Inflammatory macrophage treated with lipopolysaccharide for 4 hours (primary cell): ENCODE data around the gene PHOSPHO2.

ENCODE experiments used
- DNase-seq: peaks from one replicate; pipeline ENCODE4 v3.0.0-alpha.2; 2020

PHOSPHO2 gene, protein sequence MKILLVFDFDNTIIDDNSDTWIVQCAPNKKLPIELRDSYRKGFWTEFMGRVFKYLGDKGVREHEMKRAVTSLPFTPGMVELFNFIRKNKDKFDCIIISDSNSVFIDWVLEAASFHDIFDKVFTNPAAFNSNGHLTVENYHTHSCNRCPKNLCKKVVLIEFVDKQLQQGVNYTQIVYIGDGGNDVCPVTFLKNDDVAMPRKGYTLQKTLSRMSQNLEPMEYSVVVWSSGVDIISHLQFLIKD

GRCh38 chr2:169694113-169694893, at the start of gene PHOSPHO2, which contains the start of gene CFAP210:
Gene PHOSPHO2 (plus strand): TSS chr2:169694469. CDS start chr2:169700972, 6,503 bp downstream.
Gene CFAP210 (minus strand): TSS chr2:169694405. CDS start chr2:169694327, 78 bp downstream.
- peak; percentile 98 for DNase-seq

- no peak for DNase-seq
Measured at GRCh38 chr2:169647496-169647895, 46.8 kb upstream of the PHOSPHO2 start.

GRCh38 chr2:169649278-169649677, 45.0 kb upstream of the PHOSPHO2 start:
- DNase-seq: no peak

GRCh38 chr2:169653636-169654035, 40.6 kb upstream of the PHOSPHO2 start:
- DNase-seq: no peak

DNA sequence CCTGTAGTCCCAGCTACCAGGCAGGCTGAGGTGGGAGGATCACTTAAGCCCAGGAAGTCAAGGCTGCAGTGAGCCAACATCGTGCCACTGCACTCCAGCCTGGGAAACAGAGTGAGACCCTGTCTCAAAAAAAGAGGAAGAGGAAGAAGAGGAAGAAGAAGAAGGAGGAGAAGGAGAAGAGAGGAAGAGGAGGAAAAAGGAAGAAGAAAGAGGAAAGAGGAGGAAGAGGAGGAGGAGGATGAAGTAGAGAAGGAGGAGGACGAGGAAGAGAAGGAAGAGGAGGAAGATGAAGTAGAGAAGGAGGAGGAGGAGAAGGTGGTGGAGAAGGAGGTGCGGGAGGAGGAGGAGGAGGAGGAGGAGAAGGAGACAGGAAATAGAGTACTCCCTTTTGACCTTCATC, 38.1 kb upstream of the PHOSPHO2 start:
- DNase-seq: no peak

GRCh38 chr2:169658877-169659276, 35.4 kb upstream of the PHOSPHO2 start:
- DNase-seq: no peak

- DNase-seq: peak; percentile 6
Measured at GRCh38 chr2:169659320-169659719, 34.9 kb upstream of the PHOSPHO2 start.

DNA sequence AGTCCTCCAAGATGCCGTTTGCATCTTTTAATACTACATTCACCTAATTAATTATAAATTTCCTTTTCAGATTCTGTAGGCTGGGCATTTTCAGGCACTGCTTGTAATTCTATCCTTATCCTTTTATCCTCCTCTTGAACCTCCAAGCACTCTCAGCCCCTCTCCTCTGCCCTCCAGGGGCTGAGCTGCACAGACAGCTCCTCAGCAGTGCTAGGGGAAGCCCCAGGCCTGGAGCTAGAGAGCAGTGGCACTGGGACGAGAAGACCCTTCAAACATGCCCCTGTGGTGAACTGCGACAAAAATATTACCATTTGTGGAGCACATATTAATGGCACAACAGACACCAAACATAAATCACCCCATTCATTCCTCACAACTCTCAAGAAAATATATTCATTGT, 33.0 kb upstream of the PHOSPHO2 start:
- no peak for DNase-seq

DNA sequence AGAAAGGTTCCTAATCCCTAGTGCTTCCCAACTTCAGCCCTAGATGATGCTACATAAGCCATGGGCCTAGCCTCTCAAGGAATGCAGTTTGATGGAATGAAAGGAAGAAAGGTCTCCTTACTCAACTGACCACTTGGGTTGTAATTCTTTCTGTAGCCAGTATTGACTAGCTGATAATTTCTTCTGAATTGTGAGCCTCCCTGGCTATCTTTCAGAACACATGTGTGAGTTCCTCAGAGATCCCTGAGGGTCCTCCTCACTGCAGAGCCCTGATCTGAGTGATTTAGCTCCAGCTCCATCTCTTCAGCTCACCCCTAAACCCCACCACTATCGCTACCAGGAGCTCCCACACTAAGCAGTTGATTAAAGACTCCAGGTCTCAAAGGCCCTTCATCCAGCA, 31.5 kb upstream of the PHOSPHO2 start:
- no peak for DNase-seq

DNA sequence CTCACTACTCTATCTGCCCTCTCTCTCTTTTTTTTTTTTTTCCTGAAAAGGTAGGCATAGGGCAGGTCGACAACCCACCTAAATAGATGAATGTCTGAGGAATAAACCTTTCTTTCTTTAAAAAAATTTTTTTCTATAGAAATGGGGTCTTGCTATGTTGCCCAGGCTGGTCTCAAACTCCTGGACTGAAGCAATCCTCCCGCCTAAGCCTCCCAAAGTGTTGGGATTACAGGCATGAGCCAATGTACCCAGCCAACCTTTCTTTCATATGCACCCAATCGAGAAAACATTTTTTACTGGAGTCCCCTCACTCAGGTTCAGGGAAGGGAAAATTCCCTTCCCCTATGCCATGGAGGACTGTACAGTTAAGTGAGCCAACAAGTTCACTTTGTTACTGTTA, 31.0 kb upstream of the PHOSPHO2 start:
- no peak for DNase-seq

- DNase-seq: no peak
Measured at GRCh38 chr2:169664600-169664977, 29.7 kb upstream of the PHOSPHO2 start.

- DNase-seq: no peak
Measured at GRCh38 chr2:169664978-169665930, 29.0 kb upstream of the PHOSPHO2 start.

DNA sequence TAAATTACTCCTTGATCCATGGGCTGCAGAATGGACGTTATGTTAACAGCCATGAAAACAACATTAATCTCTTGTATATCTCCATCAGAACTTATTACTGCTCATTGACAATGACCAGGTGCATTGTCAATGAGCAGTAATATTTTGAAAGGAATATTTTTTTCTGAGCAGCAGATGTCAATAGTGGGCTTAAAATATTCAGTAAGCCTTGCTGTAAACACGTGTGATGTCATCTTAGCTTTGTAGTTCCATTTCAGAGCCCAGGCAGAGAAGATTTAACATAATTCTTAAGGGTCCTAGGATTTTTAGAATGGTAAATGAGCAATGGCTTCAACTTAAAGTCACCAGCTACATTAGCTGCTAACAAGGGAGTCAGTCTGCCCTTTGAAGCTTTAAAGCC, 26.7 kb upstream of the PHOSPHO2 start:
- DNase-seq: no peak

GRCh38 chr2:169670215-169670651, 24.0 kb upstream of the PHOSPHO2 start:
- no peak for DNase-seq

- DNase-seq: no peak
Measured at GRCh38 chr2:169670937-169671336, 23.3 kb upstream of the PHOSPHO2 start.

- no peak for DNase-seq
Measured at GRCh38 chr2:169672406-169672805, 21.9 kb upstream of the PHOSPHO2 start.

- DNase-seq: no peak
Measured at GRCh38 chr2:169673106-169673505, 21.2 kb upstream of the PHOSPHO2 start.

GRCh38 chr2:169673921-169674320, 20.3 kb upstream of the PHOSPHO2 start:
- no peak for DNase-seq

DNA sequence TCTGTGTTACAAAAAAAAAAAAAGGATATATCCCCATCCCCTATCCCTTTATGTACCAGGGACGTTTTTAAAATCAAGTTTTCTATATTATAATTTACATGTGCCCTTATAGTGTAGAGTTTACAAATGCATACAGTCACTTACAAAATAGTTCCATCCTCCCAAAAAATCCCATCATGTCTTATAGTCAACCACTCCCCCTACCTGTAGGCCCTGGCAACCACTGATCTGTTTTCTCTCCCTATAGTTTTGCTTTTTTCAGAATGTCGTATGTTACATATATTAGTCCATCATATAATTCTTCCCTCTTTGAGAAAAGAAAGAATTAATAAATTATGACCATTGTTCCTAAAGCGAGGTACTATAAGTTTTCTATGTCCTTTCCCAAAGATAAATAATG, 17.9 kb upstream of the PHOSPHO2 start:
- no peak for DNase-seq

- no peak for DNase-seq
Measured at GRCh38 chr2:169676850-169677249, 17.4 kb upstream of the PHOSPHO2 start.

- DNase-seq: no peak
Measured at GRCh38 chr2:169683054-169683424, 11.2 kb upstream of the PHOSPHO2 start.

- DNase-seq: no peak
Measured at GRCh38 chr2:169683425-169684134, 10.7 kb upstream of the PHOSPHO2 start.

DNA sequence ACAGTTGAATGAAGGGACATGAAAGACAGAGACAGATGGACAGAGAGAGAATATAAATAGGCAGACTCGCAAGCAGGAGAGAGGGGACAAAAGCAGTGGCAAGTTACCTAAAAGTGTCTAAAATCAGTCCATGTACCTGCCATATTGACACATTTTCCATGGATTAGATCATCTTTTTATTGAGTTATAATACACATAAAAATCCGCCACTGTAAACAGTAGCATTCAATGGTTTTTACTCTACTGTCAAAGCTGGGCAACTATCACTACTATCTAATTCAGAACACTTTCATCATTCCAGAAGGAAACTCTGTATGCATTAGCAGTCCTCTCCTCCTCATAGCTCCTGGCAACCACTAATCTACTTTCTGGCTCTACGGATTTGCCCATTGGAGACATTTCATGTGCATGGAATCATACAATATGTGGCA, 10.1 kb upstream of the PHOSPHO2 start:
- no peak for DNase-seq
